H1 (cell line): Measurements from ENCODE around the gene CRAT. TPM values are rescaled to one million over a fixed set of nuclear protein-coding genes. Genes with fewer than 3 reads are reported as not detected.

Source experiments
- HDAC6 ChIP-seq: IDR thresholded peaks from one replicate; pipeline ENCODE4 v1.7.1; 2012; ENCODE audit warnings: low read depth, mild to moderate bottlenecking, inconsistent platforms, low read length, moderate library complexity
- KDM5A ChIP-seq: fragments of 200-600 bp; IDR thresholded peaks from 2 replicates; pipeline ENCODE4 v1.7.1; 2012; ENCODE audit warnings: mild to moderate bottlenecking, low read length, inconsistent platforms, mixed read lengths
- POLR2A ChIP-seq, 2 experiments: IDR thresholded peaks; 1 replicate in 1 of 2; 2 replicates in 1 of 2; pipeline ENCODE4 v1.6.1; 2011; ENCODE audit warnings: low read depth in 2 of 2, low read length in 2 of 2, mild to moderate bottlenecking in 2 of 2; ENCODE audit errors: control extremely low read depth in 1 of 2
- RBBP5 ChIP-seq: IDR thresholded peaks from 2 replicates; pipeline ENCODE4 v1.7.1; 2012; ENCODE audit warnings: low read depth, mild to moderate bottlenecking, inconsistent platforms, low read length, moderate library complexity, borderline replicate concordance
- YY1 ChIP-seq: IDR thresholded peaks from 2 replicates; pipeline ENCODE4 v1.6.1; 2011; ENCODE audit warnings: low read depth, mild to moderate bottlenecking, low read length
- polyA plus RNA-seq, 7 experiments: library from polyadenylated mRNA; depleted of rRNA in 3 of 7; stranded (reverse) in 5 of 7; unstranded in 2 of 7; fragments of >200 nt in 5 of 7; fragments of 200-250 nt in 2 of 7; gene quantifications; 1 replicate in 5 of 7; 2 replicates in 1 of 7; 4 replicates in 1 of 7; pipeline versions ENCODE4 v1.2.1 to v1.2.3, GENCODE V29; 2011 to 2013; ENCODE audit warnings: missing spikeins in 2 of 7, mixed read lengths in 2 of 7
- total RNA-seq: library from RNA; stranded (reverse); fragmentation: NEBNext Ultra II Directional; extraction: Animal tissue kit (Norgen Biotek cat#: 25700); gene quantifications from 2 replicates; pipeline ENCODE4 v1.2.1, GENCODE V29; 2021

The CRAT gene
- total and polyA plus RNA-seq, 2 of the 8 experiments (the other 6 are each of a cell fraction or from before 2014, with no cell fraction given) = 8.2 to 17.3 TPM

GRCh38 chr9:129080601-129081387 lies 29.8 kb downstream of the CRAT start, which contains the start of gene DOLPP1 (continued):
- TF ChIP-seq YY1 (peak; percentile 95), KDM5A (peak; percentile 90), RBBP5 (peak; percentile 44; the same call in 1 of the 2 replicates), HDAC6 (no peak), POLR2A (IDR thresholded peaks at IDR 0.05; ENCODE audit: control extremely low read depth in 1 of 2, low read depth in 2 of 2, low read length in 2 of 2) (peak in 1 of 2 experiments; percentile 90; a peak in 2 of 3 replicates)
